ENCODE results near the gene TNIK. TPM values are rescaled to one million over a fixed set of nuclear protein-coding genes. Genes with fewer than 3 reads are reported as not detected.

Gene TNIK
- total RNA-seq, 1 donor from 2014 or later = 1.1 TPM

DNA sequence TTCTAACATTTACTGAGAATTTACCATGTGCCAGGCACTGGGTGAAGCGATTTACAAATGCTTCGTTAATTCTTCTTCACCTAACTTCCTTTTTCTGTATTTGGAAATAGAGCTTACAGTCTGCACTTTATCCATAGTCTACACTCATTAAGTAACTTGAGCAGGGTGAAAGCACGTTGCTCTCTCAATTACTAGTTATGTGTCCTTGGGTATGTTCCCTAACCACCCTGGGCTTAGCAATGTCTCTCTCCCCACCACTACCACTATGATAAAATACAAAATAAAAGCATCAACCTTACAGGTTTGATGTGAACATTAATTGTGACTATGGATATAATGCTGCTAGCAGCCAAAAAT, 260.8 kb downstream of the TNIK start:
- DNase-seq (ENCODE audit: low read depth) (no peak), FAIRE-seq (no peak)
- no peak overlapping the region for H3K4me3 ChIP-seq (ENCODE audit: low read depth, low read length)
- no peaks in the 10 kb centered on the region for H3K27me3 ChIP-seq (ENCODE audit: control insufficient read depth, insufficient read depth, low read length)
- no peaks in the 10 kb centered on the region for H3K36me3 ChIP-seq (ENCODE audit: control insufficient read depth, insufficient read depth, low read length)
- TF ChIP-seq, protein P1, sequence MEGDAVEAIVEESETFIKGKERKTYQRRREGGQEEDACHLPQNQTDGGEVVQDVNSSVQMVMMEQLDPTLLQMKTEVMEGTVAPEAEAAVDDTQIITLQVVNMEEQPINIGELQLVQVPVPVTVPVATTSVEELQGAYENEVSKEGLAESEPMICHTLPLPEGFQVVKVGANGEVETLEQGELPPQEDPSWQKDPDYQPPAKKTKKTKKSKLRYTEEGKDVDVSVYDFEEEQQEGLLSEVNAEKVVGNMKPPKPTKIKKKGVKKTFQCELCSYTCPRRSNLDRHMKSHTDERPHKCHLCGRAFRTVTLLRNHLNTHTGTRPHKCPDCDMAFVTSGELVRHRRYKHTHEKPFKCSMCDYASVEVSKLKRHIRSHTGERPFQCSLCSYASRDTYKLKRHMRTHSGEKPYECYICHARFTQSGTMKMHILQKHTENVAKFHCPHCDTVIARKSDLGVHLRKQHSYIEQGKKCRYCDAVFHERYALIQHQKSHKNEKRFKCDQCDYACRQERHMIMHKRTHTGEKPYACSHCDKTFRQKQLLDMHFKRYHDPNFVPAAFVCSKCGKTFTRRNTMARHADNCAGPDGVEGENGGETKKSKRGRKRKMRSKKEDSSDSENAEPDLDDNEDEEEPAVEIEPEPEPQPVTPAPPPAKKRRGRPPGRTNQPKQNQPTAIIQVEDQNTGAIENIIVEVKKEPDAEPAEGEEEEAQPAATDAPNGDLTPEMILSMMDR (IDR thresholded peaks at IDR 0.05; ENCODE audit: insufficient read depth, low read length, severe bottlenecking) = no peak

DNA sequence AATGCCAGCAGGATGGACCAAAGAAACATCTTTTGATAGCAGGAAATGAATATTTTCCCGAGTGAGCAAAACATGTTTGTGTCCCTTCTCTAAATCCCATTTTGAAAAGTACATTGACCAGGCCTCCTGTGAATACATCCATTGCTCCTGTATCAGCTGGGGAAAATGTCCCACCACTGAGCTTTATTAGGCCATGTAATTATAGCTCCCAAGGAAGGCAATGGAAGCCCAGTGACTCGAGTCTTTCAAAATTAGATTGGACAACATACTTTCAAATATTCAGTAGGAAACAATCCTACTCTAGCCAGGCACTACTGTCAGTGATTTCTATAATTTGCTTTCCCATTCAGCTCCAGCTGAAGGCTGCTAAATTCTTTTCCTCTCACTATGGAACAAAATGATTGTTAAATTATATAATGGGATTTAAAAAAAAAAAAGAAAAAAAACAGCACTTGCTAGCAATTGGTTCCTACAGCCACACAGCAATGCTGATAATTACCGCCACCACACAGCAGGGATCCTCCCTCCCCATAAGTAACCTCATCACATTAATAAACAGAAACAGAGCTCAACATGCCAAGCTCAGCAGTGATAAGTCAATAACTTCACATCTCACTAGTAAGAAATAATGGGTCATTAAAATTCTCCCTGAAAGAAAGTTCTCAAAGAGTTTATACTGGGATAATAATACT, 261.3 kb downstream of the TNIK start:
- H3K36me3 ChIP-seq (ENCODE audit: control insufficient read depth, insufficient read depth, low read length) = no peaks in the 10 kb centered on the region
- TF ChIP-seq, protein P1 (IDR thresholded peaks at IDR 0.05; ENCODE audit: insufficient read depth, low read length, severe bottlenecking) = no peak
- no peak for FAIRE-seq

DNA sequence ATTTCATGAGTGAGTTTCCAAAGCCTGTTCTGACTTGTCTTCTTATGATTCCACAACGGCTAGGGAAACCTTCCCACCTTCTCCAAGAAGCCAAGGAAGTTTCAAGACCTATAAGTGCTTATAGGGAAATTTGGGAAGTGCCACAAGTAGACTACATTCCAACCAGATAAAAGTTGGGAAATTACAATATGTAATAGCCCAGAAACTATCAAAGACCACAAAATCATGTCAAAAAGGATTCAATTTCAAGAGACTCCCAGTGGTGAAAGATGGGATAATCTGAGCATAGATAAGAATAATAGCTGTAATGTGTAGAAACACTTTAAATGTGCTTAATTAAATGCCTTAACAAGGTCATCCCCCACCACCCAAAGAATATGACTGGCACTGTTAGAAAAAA, 264.5 kb downstream of the TNIK start:
- TF ChIP-seq, protein P1 (IDR thresholded peaks at IDR 0.05; ENCODE audit: insufficient read depth, low read length, severe bottlenecking) = peak; percentile 0
- no peak for FAIRE-seq
- H3K27me3 ChIP-seq (ENCODE audit: control insufficient read depth, insufficient read depth, low read length) = no peaks in the 10 kb centered on the region
- H3K4me3 ChIP-seq (ENCODE audit: low read depth, low read length) = no peak overlapping the region
- H3K36me3 ChIP-seq (ENCODE audit: control insufficient read depth, insufficient read depth, low read length) = no peaks in the 10 kb centered on the region
- peak; percentile 79 for DNase-seq (ENCODE audit: low read depth)

More for the DNA sequence above, 261.3 kb downstream of the TNIK start:
- DNase-seq (ENCODE audit: low read depth) = no peak
- H3K27me3 ChIP-seq (ENCODE audit: control insufficient read depth, insufficient read depth, low read length) = no peaks in the 10 kb centered on the region
- no peak overlapping the region for H3K4me3 ChIP-seq (ENCODE audit: low read depth, low read length)

DNA sequence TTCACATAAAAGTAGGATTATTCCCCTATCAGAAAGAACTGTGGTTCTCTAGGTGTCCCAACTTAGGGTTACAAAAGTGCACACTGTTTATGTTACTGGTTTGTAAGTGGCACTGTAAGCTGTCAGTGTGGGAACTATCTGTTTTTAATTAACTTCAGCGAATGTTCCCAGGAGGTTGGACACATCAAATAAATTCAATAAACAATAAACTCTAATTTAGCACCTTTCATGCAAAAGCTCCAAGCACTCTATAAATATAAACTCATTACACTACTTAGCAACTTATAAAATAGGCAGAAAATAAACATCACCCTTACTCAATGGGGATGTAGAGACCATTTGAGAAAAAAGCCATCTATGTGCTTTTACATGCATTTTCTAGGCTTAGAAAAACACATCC, 265.2 kb downstream of the TNIK start:
- FAIRE-seq (no peak), DNase-seq (ENCODE audit: low read depth) (no peak)
- Histone ChIP-seq H3K4me3 (ENCODE audit: low read depth, low read length) (no peak overlapping the region), H3K27me3 (ENCODE audit: control insufficient read depth, insufficient read depth, low read length) (no peaks in the 10 kb centered on the region), H3K36me3 (ENCODE audit: control insufficient read depth, insufficient read depth, low read length) (no peaks in the 10 kb centered on the region)
- TF ChIP-seq, protein P1 (IDR thresholded peaks at IDR 0.05; ENCODE audit: insufficient read depth, low read length, severe bottlenecking) = no peak

DNA sequence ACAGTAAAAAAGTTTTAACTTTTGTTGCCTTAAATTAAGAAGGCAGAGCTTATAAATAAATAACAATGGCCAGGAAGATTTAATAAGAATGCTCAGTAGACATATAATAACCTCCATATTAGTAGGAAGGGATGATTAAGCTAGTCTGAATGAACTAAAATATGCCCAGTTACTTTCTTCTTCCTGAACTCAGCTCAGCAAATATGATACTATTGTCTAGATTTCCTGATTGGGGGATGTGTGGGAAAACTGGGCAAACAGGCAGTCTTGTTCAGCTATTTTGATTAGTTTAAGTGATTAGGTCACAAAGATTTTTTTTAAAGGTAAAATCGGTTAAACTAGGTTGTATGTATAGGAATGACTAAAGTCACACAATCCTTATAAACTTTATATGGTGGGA, 266.5 kb downstream of the TNIK start:
- TF ChIP-seq, protein P1 (IDR thresholded peaks at IDR 0.05; ENCODE audit: insufficient read depth, low read length, severe bottlenecking) = no peak
- Histone ChIP-seq H3K27me3 (ENCODE audit: control insufficient read depth, insufficient read depth, low read length) (no peaks in the 10 kb centered on the region), H3K4me3 (ENCODE audit: low read depth, low read length) (no peak overlapping the region), H3K36me3 (ENCODE audit: control insufficient read depth, insufficient read depth, low read length) (no peaks in the 10 kb centered on the region)
- FAIRE-seq (no peak), DNase-seq (ENCODE audit: low read depth) (peak; percentile 50)
